GM19239 (cell line): ENCODE data around the gene TBC1D16.
"Not testable (repeated sequence)": the region's sequence is repeated elsewhere in the genome, so short reads cannot be mapped to it uniquely, and the experiment has no call there.

ENCODE experiments used
- DNase-seq: peaks from one replicate; pipeline ENCODE4 v3.0.0; 2011; ENCODE audit warnings: low spot score; ENCODE audit not compliant: insufficient read length
- FAIRE-seq: peaks from 2 replicates; lab custom pipeline; 2011; peaks lifted over from hg19 to GRCh38; lab: Jason Lieb, UNC

The TBC1D16 gene

DNA sequence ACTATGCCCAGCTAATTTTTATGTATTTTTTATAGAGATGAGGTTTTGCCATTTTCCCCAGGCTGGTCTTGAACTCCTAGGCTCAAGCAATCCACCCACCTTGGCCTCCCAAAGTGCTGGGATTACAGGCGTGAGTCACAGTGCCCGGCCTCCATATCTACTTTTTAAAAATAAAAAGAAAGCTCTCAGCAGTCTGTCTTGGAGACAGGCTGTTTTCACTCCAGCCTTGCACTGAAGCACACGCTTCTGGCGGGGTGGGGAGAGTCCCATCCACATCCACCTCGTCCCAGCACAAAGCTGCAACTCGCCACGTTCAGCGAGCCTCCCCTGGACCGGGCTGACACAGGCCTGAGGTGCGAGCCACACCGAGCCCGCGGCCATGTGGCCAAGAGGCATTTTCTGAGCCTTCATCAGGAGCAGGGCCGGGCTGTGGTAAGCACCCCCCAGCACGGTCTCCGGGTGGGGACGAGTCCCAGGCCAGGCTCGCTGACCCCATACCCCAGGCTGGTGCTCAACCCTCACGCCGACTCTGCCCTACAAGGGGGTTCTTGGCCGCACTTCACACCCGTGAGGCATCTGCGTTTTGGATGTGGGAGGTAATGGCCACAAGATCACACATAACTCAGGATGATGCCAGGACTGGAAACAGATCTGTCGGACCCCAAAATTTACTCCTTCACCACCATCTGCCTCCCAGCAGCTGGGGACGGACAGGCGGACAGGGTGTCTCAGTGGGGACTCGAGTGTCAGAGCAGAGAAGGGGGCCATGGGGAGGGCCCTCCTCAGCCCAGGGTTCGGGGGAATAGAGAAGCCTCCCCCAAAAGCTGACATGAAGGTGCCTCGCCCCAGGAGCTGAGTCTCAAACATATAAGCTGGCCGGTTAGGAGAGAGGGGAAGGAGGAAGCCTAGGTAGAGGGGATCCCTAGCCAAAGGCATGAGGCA, 28.6 kb downstream of the TBC1D16 start:
- DNase-seq (no peak), FAIRE-seq (no peak)

DNA sequence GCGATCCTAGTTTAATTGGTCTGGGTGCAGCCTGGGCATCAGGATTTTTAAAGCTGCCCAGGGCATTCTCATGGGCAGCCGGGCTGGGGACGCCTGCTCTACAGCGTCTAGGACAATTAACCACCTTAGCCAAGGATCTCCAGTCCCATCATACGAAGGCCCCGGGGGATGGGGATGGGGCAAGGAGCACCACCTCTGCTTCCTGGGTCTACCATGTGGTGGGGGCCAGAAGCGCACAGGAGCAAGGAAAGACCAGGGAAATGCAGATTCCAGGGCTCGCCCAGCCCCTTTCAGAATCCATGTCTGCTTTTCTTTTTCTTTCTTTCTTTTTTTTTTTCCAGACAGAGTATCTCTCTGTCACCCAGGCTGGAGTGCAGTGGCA, 29.3 kb downstream of the TBC1D16 start:
- FAIRE-seq (no peak), DNase-seq (no peak)

DNA sequence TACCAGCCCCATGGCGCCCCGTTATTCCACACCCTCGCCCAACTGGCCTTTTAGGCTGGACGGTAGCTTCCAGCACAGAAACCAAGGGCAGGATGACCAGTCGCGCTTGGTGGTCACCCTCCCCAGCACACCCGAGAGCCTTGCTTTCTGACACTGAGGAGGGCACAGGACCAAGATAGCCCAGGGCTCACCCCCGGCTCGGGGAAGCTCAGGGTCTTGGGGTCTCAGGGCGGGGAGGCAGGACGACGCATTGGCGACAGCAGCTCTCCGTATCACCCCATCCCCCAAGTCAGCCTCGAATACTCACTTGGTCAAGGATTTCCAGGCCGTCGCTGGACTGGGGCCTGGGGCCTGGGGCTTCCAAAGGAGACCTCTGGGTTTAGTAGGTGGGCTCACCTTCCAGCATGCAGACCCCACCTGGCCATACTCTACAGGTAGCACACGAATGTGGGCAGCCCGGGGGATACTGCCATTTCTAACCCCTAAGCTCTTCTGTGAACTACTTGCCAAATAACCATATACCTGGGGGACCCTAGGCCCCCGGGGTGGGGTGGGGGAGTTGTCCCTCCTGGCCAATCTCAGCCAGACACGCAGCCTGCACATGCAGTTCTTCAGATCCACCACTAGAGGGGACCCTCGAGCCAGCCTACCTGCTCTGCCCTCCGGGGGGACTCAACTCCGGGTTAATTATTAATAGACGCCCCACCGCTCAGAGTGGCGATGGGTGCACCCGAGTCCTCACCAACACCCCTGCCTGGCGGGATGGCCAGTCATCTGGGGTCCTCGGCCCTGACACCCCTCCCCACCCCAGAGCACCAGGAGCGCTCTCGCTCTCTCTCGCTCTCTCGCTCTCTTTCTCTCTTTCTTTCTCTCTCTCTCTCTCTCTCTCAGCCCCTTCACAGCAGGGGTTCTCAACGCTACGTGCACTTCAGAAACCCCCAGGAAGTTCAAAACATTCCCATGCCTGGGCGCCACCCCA, 30.0 kb downstream of the TBC1D16 start:
- peak; percentile 96 for DNase-seq
- peak; percentile 67 for FAIRE-seq

DNA sequence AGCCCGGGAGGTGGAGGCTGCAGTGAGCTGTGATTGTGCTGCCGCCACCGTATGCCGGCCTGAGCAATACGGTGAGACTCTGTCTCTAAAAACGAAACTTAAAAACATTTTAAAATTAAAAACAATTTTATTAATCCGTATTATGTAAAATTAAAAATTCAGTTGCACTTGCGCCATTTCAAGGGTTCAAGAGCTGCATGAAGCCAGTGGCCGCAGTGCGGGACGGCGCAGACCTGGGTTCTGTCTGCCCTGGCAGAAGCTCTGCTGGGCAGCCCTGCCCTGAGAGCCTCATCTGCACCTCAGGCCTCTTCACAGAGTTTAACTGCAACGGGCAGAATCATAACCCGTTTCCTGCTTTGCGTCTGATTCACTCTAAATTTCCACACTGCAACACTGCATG, 31.7 kb downstream of the TBC1D16 start:
- DNase-seq (no peak), FAIRE-seq (no peak)

DNA sequence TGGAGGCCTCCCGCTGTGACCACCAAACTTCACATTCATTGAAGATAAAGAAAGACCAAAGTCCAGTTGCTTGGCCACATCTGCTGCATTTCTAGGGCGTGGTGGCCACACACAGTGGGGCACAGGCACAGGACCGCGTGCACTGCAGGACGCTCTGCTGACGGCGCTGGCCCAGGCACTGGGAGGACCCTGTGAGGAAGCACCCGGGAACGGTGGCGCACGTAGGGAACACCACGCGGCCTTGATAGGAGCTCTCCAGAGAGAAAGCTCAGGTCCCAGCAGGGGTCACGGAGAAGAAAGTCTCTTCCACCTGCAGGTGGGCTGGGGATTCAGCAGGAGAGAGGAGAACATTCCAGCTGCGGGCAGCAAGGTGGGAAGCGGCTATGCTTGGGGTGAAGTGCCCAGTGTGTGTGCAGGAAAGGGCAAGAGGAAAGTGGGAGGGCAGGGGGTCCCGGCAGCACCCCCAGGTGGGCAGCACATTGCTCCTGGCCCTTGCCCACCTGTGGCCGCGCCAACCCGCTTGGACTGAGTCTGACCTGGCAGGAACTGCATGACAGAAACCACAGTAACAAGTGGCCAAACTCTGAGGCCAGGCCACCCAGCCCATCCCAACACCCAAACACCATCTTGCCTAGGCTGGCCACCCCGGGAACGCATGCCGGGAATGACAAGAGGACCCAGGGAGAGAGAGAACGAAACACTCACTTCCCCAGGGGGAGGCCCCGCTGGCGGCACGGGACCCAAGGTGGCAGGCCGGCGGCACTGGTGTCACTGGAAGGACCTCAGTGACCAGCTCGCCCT, 32.8 kb downstream of the TBC1D16 start:
- FAIRE-seq = no peak
- DNase-seq = no peak

DNA sequence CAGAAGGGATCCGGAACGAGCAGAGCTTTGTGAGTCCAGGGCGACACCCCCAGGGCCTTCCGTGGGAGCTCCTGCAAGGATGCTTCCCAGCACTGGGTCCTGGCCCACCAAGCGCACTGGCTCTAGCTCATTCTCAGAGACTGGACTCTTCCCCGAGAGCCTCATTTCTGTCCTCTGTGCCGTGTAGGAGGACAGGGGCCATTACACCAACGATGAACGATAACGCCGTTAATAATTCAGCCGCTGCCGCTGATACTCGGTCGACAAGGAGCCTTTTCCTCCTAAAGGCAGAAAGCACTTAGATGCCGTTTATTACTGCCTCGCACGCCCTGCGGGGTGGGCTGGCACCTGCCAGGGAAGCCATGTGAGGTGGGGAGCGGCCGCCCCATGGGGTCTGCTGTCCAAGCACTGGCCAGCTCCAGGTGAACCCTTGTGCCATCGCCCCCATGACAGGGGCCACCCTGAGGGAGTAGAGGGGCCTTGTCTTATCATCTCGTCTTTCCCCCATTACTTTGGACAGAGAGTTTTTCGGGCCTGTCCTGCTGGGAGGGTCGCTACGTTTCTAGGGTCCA, 33.5 kb downstream of the TBC1D16 start:
- FAIRE-seq = no peak
- DNase-seq = no peak

DNA sequence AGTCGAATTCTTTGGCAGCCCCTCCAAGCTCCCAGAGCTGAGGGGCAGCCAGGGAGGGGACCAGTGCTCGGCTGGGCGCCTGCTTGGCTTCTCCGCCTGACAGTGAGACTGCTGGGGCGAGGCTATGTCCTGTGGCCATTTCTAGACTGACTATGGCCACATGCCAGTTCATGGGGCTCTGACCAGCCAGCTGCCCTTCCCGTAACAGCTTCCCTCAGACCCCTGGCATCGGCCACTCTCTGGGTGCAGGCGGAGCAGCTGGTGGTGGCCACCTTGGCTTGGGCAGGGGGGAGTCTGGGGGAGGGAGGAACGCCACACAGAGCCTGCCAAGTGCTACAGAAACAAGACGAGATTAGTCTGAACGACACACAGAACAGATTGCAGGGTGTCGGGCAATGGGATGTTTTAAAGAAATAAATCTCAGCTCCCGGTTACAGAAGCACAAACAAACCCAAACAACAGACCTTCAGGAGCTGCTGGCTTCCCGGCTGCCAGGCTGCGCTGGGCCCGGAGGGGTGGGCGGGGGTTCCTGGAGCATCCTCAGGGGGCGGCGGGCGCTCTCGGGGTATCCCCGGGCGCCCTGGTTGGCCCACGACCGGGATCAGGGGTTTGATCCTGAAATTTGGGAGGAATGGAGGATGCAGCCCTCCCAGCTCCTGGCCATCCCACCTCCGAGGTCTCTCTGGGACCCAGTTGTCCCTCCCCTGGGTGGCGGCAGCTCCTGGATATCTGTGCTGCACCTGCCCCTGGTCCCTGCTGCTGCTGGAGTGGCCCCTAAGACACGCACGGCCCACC, 34.5 kb downstream of the TBC1D16 start:
- no peak for FAIRE-seq
- DNase-seq = no peak

DNA sequence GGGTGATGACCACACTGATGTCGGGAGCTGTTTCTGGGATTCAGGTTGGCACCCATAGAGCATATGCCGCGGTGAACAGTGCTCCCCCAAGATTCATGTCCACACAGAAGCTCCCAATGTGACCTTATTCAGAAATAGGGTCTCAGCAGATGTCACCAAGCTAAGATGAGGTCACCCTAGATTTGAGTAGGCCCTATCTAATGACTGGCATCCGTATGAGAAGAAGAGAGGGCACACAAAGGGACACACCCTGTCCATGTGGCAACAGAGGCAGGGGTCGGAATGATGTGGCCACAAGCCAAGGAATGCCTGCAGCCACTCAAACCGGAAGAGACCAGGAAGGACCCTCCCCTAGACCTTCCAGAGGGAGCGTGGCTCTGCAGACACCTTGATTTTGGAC, 35.5 kb downstream of the TBC1D16 start:
- DNase-seq (no peak), FAIRE-seq (no peak)

DNA sequence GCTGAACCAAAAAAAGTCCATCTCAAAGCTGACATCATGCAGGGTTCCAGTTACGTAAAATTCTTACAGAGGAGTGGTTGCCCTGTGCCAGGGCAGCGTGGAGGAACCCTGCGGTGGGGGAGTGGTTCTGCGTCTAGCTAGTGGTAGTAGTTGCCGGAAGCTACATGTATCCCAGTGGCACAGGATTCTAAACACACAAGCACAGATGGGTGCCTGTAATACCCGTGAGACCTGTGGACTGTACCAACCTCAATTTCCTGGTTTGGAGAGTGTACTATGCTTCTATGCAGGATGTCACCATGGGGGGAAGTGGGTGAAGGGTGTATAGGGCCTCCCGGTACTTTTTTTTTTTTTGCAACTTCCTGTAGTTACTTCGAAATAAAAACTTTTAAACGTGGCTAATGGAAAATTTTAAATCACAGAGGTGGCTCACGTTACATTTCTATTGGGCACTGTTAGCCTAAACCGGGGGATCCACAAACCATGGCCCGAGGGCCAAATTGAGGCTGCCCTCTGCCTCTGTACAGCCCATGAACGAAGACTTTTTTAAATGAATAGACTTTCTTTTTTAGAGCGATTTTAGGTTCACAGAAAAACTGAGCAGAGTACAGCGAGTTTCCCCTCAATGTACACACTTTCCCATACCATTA, 38.5 kb downstream of the TBC1D16 start:
- peak; percentile 49 for DNase-seq
- peak; percentile 79 for FAIRE-seq

DNA sequence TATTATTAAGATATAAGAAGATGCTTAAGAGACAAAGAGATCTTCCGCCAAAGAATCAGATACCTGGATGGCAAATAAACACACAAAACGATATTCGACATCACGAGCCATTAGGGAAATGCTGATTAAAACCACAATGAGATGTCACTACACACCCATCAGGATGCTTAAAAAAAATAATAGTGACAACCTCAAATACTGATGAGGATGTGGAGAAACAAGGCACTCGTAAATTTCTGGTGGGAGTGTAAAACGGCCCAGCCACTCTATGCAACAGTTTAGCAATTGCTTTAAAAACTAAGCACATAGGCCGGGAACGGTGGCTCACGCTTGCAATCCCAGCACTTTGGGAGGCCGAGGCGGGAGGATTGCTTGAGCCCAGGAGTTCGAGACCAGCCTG, 39.4 kb downstream of the TBC1D16 start:
- no peak for DNase-seq
- FAIRE-seq = no peak

DNA sequence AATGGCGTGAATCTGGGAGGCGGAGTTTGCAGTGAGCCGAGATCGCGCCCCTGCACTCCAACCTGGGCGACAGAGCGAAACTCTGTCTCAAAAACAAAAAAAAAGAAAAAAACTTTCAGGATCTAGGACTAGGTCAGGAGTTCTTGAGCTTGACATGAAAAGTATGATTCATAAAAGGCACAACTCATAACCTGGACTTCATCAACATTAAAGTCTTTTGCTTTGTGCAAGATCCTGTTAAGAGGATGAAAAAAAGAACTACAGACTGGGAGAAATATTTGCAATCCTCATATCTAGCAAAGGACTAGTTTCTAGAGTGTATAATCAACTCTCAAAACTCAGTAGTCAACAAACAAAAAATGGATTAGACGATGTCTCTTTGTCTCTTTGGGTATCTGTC, 40.0 kb downstream of the TBC1D16 start:
- FAIRE-seq (no peak), DNase-seq (no peak)

DNA sequence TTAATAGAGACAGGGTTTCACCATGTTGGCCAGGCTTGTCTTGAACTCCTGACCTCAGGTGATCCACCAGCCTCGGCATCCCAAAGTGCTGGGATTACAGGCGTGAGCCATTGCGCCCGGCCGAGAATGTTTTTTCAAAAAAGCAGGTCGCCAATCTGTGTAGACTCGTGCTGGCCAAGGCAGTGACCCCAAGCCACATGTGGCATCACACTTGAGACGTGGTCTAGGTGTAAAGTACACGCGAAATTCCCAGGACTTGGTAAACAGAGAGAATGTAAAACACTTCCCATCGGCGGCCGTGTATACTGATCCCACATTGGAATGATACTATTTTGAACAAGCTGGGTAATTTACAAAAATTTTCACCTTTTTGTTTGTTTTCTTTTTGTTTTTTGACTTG, 41.1 kb downstream of the TBC1D16 start:
- FAIRE-seq = no peak

DNA sequence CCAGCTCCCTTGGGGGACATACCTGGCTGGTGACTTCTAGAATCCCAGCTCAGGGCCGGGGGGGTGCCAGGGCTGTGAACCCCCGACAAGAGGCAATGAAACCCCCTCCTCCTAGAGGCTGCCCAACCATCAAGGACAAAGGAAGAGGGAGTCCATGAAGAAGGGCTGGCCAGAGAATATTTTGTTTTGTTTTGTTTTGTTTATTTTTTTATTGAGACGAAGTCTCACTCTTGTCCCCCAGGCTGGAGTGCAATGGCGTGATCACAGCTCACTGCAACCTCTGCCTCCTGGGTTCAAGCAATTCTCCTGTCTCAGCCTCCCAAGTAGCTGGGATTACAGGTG, 41.5 kb downstream of the TBC1D16 start:
- not testable (repeated sequence) for FAIRE-seq

More for the DNA sequence above, 41.1 kb downstream of the TBC1D16 start:
- no peak for DNase-seq

DNA sequence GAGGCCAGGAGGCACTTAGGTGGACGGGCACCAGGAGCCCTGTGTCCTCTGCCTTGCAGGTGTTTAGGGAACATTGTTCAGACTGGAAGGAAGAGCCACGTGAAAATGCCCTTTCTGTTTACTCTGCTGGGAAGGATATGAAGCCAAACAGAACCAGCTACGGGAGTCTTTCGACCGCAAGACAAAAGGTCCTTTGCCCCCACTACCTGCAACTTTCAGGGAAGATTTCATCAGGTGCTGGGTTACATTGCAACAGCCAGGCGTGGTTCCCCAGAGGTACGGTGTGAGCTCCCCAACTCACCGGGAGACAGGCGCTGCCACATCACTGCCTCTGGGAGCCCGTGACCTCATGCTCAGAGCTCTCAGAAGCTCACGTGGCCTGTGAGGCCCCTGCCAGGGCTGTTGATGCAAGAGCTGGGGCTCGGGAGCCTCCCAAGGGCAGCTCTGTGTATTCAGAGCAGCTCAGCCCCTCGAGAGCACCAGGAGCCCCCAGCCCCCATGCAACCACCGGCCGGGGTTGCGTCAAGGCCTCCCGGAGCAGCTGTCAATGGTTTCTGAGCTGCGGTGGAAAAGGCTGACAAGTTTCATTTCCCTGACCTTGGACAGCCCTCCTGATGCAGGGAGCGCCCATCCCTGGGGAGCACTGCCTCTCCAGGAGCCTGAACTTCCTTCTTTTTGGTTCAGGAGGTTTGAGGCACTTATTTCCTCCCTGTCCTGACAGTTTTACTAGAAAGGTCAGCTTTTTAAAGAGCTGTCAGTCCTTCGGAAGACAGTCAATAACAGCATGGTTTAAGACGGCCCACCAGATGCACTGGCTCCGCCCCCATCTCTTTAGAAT, 42.1 kb downstream of the TBC1D16 start:
- FAIRE-seq (no peak), DNase-seq (no peak)

More for the DNA sequence above, 41.5 kb downstream of the TBC1D16 start:
- not testable (repeated sequence) for DNase-seq

DNA sequence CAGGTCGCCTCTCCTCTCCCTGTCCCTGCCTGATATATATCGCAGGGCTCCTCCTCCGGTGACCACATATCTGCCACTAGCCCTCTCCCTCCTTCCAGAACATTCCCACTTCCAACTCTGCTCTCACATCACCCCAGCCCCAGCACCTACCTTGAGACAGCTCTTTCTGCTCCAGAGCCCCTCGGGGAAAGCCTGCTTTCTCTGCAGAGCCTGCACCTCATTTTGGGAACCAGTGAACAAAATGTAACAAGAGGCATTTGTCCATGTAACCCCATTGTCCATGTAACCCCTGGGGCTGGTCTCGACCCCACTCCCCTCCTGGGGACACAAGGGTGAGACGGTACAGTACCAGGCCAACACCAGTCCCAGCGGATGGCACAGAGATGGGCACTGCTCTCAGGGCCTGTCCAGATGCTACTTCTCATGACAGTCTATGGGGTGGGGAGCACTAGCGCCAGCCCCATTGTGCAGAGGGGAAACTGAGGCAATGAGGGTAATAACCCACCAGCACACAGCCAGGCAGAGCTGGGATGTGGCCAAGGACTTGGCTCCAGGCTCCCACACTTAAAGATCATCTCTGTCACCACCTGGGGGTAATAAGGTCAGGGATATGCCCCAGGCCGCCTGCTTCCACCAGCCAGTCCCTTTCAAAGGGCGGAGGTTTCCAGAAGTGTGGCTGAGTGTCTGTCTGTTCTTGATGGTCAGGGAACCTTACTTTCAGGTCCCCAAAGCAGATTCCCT, 42.9 kb downstream of the TBC1D16 start:
- DNase-seq (no peak), FAIRE-seq (no peak)

DNA sequence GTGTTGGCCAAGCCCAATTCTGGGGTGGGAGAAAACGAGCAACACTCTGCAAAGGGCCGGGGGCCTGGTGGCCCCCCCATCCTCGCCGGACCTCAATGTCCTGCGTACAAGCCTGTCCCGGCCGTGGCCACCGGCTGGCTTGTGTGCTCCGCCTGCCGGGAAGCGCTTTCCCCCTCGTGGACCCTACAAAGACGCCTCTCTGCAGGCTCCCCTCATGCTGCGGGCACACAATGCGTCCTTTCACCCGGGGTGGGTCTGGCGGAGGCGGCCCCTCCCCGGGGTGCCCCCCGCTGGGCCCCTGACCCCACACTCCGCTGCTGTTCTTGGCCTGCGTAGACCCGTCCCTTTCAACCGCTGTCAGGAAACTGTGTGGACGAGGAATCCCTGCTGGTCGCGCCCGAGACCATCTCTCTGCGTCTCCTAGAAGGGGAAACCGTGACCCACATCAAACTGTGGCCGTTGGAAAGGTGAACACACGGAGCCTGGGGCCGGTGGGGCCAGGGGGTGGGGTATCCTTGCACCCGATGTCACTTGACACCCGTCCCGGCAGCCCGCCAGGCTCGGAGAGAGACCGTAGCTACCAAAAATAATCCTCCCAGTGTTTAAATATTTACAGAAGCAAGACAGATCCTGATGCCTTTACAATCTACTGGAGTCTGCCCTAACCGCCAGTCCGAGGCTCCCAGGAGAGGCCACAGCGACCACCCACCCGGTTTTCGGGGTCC, 43.6 kb downstream of the TBC1D16 start:
- no peak for FAIRE-seq
- no peak for DNase-seq
